Endothelial cell of umbilical vein (primary cell): ENCODE measurements around the gene ACOT11. TPM values are rescaled to one million over a fixed set of nuclear protein-coding genes. Genes with fewer than 3 reads are reported as not detected.

ENCODE experiments used
- BruUV-seq: library from RNA; stranded (reverse); fragments of 400-500 nt; replicated peaks from 2 replicates; lab custom pipeline; 2021; lab: Mats Ljungman, UMichigan
- CTCF ChIA-PET: fragments of 300-600, 350-600 bp; sonication (Branson Sonifier 250); formaldehyde crosslinking; loops from one replicate; lab custom pipeline; 2021; ENCODE audit warnings: antibody characterized with exemption, inconsistent platforms; lab: Charles Lee
- POLR2A ChIA-PET: fragments of 300-600, 350-600 bp; sonication (Branson Sonifier 250); formaldehyde crosslinking; loops from one replicate; lab custom pipeline; 2021; ENCODE audit warnings: antibody characterized with exemption, inconsistent platforms; lab: Charles Lee
- DNase-seq: peaks from one replicate; pipeline ENCODE4 v3.0.0-alpha.2; 2011; ENCODE audit warnings: low read depth, low spot score
- FAIRE-seq: peaks from 2 replicates; lab custom pipeline; 2011; peaks lifted over from hg19 to GRCh38; lab: Jason Lieb, UNC
- H2AFZ ChIP-seq: 2 replicates; pipeline ENCODE4 v1.6.0; 2012; ENCODE audit warnings: low read depth, low read length, control low read depth, inconsistent platforms
- H3K27ac ChIP-seq: 2 replicates; pipeline ENCODE4 v1.5.1; 2011; ENCODE audit warnings: low read depth, mild to moderate bottlenecking, control low read depth, low read length, moderate library complexity; ENCODE audit not compliant: insufficient read depth
- H3K27me3 ChIP-seq, 2 experiments: 2 replicates each; pipeline versions ENCODE4 v1.6.0 to v1.6.1; 2011; ENCODE audit warnings: low read length in 2 of 2, mixed read lengths in 1 of 2; ENCODE audit not compliant: control insufficient read depth in 2 of 2, insufficient read depth in 2 of 2
- H3K36me3 ChIP-seq, 2 experiments: 2 replicates in 1 of 2; 3 replicates in 1 of 2; pipeline ENCODE4 v1.5.1; 2011; ENCODE audit warnings: low read length in 2 of 2, mild to moderate bottlenecking in 1 of 2, moderate library complexity in 1 of 2; ENCODE audit not compliant: control insufficient read depth in 2 of 2, insufficient read depth in 2 of 2; ENCODE audit errors: extremely low read depth in 1 of 2
- H3K4me1 ChIP-seq: 3 replicates; pipeline ENCODE4 v1.5.1; 2011; ENCODE audit warnings: mild to moderate bottlenecking, low read length; ENCODE audit not compliant: control insufficient read depth, insufficient read depth; ENCODE audit errors: extremely low read depth
- H3K4me2 ChIP-seq: 2 replicates; pipeline ENCODE4 v1.6.1; 2011; ENCODE audit warnings: low read length, control low read depth, mixed read lengths; ENCODE audit not compliant: insufficient read depth
- H3K4me3 ChIP-seq, 3 experiments: fragments of 200-600 bp in 1 of 3; sonication (generic), shearing (Covaris generic) in 1 of 3; replicated peaks in 1 of 3; 2 replicates each; pipeline ENCODE4 v1.5.1; 2011 to 2016; ENCODE audit warnings: control low read depth in 3 of 3, low read length in 3 of 3, mild to moderate bottlenecking in 2 of 3, inconsistent platforms in 1 of 3, low read depth in 1 of 3, moderate library complexity in 1 of 3; ENCODE audit not compliant: insufficient read depth in 1 of 3
- H3K79me2 ChIP-seq: 2 replicates; pipeline ENCODE4 v1.6.0; 2012; ENCODE audit warnings: low read length, inconsistent platforms; ENCODE audit not compliant: control insufficient read depth, insufficient read depth
- H3K9ac ChIP-seq: replicated peaks from 2 replicates; pipeline ENCODE3; 2011; ENCODE audit warnings: low read length, control low read depth; ENCODE audit not compliant: insufficient read depth; ENCODE audit errors: extremely low read depth
- H3K9me1 ChIP-seq: replicated peaks from 3 replicates; pipeline ENCODE4 v1.6.0; 2011; ENCODE audit warnings: mild to moderate bottlenecking, low read length; ENCODE audit not compliant: control insufficient read depth, insufficient read depth; ENCODE audit errors: extremely low read depth
- H3K9me3 ChIP-seq: replicated peaks from 2 replicates; pipeline ENCODE4 v1.5.1; 2012; ENCODE audit warnings: low read length, inconsistent platforms; ENCODE audit not compliant: control insufficient read depth, insufficient read depth
- H4K20me1 ChIP-seq: replicated peaks from 2 replicates; pipeline ENCODE3; 2011; ENCODE audit warnings: mild to moderate bottlenecking, low read length; ENCODE audit not compliant: control insufficient read depth, insufficient read depth; ENCODE audit errors: extremely low read depth
- CTCF ChIP-seq, 2 donors: IDR thresholded peaks; 1 replicate in 1 of 2; 2 replicates in 1 of 2; pipeline ENCODE4 v1.5.1; 2011; ENCODE audit warnings: low read length in 2 of 2, mild to moderate bottlenecking in 2 of 2, moderate library complexity in 2 of 2, control low read depth in 1 of 2, inconsistent platforms in 1 of 2, low read depth in 1 of 2; ENCODE audit not compliant: insufficient read depth in 1 of 2; ENCODE audit errors: extremely low read depth in 1 of 2
- EZH2 ChIP-seq: IDR thresholded peaks from 2 replicates; pipeline ENCODE4 v1.6.1; 2012; ENCODE audit warnings: borderline replicate concordance, low read depth, mild to moderate bottlenecking, moderate library complexity, low read length, inconsistent platforms; ENCODE audit not compliant: severe bottlenecking
- FOS ChIP-seq: IDR thresholded peaks from 2 replicates; pipeline ENCODE4 v1.6.1; 2011; ENCODE audit warnings: mild to moderate bottlenecking, low read length, moderate library complexity, borderline replicate concordance; ENCODE audit not compliant: insufficient read depth
- GATA2 ChIP-seq: IDR thresholded peaks from 2 replicates; pipeline ENCODE4 v1.7.0; 2011; ENCODE audit warnings: low read depth, mild to moderate bottlenecking, moderate library complexity, mixed read lengths, low read length; ENCODE audit not compliant: insufficient read length, insufficient read depth
- JUN ChIP-seq: IDR thresholded peaks from 2 replicates; pipeline ENCODE4 v1.6.1; 2011; ENCODE audit warnings: borderline replicate concordance, low read depth; ENCODE audit not compliant: insufficient read length, insufficient read depth
- MYC ChIP-seq: IDR thresholded peaks from one replicate; pipeline ENCODE4 v1.6.1; 2011; ENCODE audit warnings: mild to moderate bottlenecking, low read depth, low read length
- POLR2A ChIP-seq: IDR thresholded peaks from 2 replicates; pipeline ENCODE4 v1.6.1; 2012; ENCODE audit warnings: low read depth, mild to moderate bottlenecking, control low read depth, low read length
- POLR2AphosphoS5 ChIP-seq: IDR thresholded peaks from 2 replicates; pipeline ENCODE4 v1.6.1; 2012; ENCODE audit warnings: low read depth, mild to moderate bottlenecking, control low read depth, low read length, moderate library complexity; ENCODE audit not compliant: insufficient read depth
- dilution Hi-C: fragments of 300-500 bp; cut with MboI; formaldehyde crosslinking; loops from one replicate; pipeline ENCODE4 v1.15.0; 2019; ENCODE audit warnings: low sequenced_read_pairs; ENCODE audit not compliant: extremely low pct_ligation_motif_present
- intact Hi-C: fragments of 100-400 bp; cut with micrococcal nuclease; formaldehyde crosslinking; loops from one replicate; pipeline ENCODE4 v1.10.0; 2022
- polyA plus RNA-seq, 4 experiments: library from polyadenylated mRNA; depleted of rRNA in 3 of 4; stranded (reverse) in 3 of 4; unstranded in 1 of 4; fragments of >200 nt; gene quantifications; 2 replicates each; pipeline versions ENCODE4 v1.2.1 to v1.2.3, GENCODE V29; 2011 to 2012; ENCODE audit warnings: missing spikeins in 1 of 4
- total RNA-seq: library from RNA; stranded (reverse); gene quantifications from 2 replicates; pipeline ENCODE4 v1.2.3, GENCODE V29; 2021
- TF ChIP-seq, protein P1 (sequence below): IDR thresholded peaks from 2 replicates; pipeline ENCODE4 v1.6.1; 2011; ENCODE audit not compliant: insufficient read depth, insufficient read length

ACOT11 gene
- total and polyA plus RNA-seq, 2 donors (not counting 3 experiments of a cell fraction or from before 2014, with no cell fraction given): 4.5 to 5.4 TPM

DNA sequence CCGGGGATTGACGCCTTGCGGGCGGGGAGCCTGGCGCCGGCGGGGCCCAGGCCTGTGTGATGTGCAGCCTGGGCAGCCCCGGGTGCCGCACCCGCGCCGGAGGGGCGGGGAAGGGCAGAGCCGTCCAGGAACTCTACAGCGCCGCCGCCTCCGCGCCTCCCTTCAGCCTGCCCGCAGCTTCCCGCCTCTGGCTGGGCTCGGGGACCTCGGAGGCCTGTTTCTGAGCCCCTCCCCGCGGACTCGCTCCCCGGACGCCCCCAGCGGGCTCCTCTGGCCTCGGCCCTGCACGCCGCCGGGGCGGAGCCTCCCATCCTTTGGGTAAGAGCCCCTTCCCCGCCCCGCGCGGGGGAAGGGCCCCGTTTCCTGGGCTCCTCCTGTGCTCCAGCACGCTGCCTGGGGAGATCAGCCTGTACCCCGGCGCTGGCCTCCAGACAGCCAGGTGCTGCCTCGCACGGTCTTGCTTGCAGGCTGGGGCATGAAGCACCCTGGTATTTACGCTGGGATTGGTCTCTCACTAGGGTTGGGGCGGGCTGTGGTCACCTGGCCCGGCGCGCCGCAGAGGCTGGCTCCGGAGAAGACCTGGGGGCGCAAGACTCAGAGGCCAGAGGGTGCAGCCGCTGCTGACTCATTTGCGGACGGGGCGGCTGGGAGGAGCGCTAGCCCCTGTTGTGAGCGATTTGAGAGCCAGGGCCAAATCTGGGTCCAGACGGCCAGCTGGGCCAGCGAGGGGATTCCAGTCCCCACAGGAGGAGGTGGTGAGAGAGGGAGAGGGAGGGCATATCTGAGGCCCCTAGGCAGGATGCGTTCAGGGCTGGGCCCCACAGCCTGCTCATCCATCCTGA lies 5.7 kb upstream of the ACOT11 start:
- peaks cover 19% of the 10 kb centered on the region for H3K4me1 ChIP-seq
- H3K4me3 ChIP-seq: peak overlapping the region; percentile 37 to 56 (median 39)
- H3K36me3 ChIP-seq: no peaks in the 10 kb centered on the region
- no TSS peak for BruUV-seq
- no peaks in the 10 kb centered on the region for H3K9me3 ChIP-seq
- ChIA-PET POLR2A (no interaction called here), CTCF (interaction anchor here (0.6 to 1.8 kb wide), 3 partner anchors 43 to 499 kb away, joined by 3 to 5 read pairs (median 4); no protein-coding TSS in a partner anchor)
- intact Hi-C loops: loop anchor here (1.0 to 2.0 kb wide), 3 partner anchors 30 to 134 kb away; no protein-coding TSS in a partner anchor
- peak overlapping the region; percentile 32 for H3K9ac ChIP-seq
- H3K27me3 ChIP-seq: no peaks in the 10 kb centered on the region
- H3K79me2 ChIP-seq: no peaks in the 10 kb centered on the region
- no peaks in the 10 kb centered on the region for H4K20me1 ChIP-seq
- H3K9me1 ChIP-seq: no peaks in the 10 kb centered on the region
- FAIRE-seq (peak; percentile 75), DNase-seq (peak; percentile 38)
- H3K4me2 ChIP-seq: peak overlapping the region; percentile 77
- H3K27ac ChIP-seq: peak overlapping the region; percentile 54
- dilution Hi-C loops: no loop called here
- TF ChIP-seq, protein P1, sequence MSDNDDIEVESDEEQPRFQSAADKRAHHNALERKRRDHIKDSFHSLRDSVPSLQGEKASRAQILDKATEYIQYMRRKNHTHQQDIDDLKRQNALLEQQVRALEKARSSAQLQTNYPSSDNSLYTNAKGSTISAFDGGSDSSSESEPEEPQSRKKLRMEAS: no peak
- TF ChIP-seq FOS: peak; percentile 54
- TF ChIP-seq GATA2: no peak
- no peak for TF ChIP-seq MYC
- TF ChIP-seq POLR2AphosphoS5: no peak
- TF ChIP-seq EZH2: no peak
- TF ChIP-seq POLR2A: peak; percentile 29
- TF ChIP-seq CTCF (IDR thresholded peaks at IDR 0.05; ENCODE audit: extremely low read depth in 1 of 2, insufficient read depth in 1 of 2, low read depth in 1 of 2, low read length in 2 of 2): peak in 1 of 2 donors; percentile 16
- no peak for TF ChIP-seq JUN
- H2AFZ ChIP-seq: peak overlapping the region; percentile 90
